C4-2B (cell line): Measurements from ENCODE around the gene SKP1.

Source experiments
- CTCF ChIP-seq: fragments of 450-650 bp; conservative IDR thresholded peaks from 2 replicates; pipeline ENCODE4 v1.5.1; 2017; ENCODE audit warnings: mild to moderate bottlenecking
- ZFX ChIP-seq: fragments of 450-650 bp; IDR thresholded peaks from 2 replicates; pipeline ENCODE4 v1.6.1; 2017

GRCh38 chr5:134131165-134131564, 45.6 kb downstream of the SKP1 start:
- TF ChIP-seq CTCF = no peak
- TF ChIP-seq ZFX = no peak
